NT2/D1 (cell line): ENCODE measurements around the gene LIPC.

Experiments used
- DNase-seq: peaks from one replicate; pipeline ENCODE4 v3.0.0-alpha.2; 2011; ENCODE audit warnings: low read depth, low spot score
- H3K27me3 ChIP-seq: 2 replicates; pipeline ENCODE4 v1.6.0; 2011; ENCODE audit warnings: mild to moderate bottlenecking; ENCODE audit not compliant: insufficient read length, insufficient read depth
- H3K36me3 ChIP-seq: 2 replicates; pipeline ENCODE4 v1.6.1; 2011; ENCODE audit warnings: mild to moderate bottlenecking, low read length, mixed read lengths; ENCODE audit not compliant: insufficient read depth, insufficient read length
- H3K4me1 ChIP-seq: 2 replicates; pipeline ENCODE4 v1.5.1; 2011; ENCODE audit not compliant: insufficient read depth, insufficient read length
- H3K4me3 ChIP-seq: 2 replicates; pipeline ENCODE4 v1.5.1; 2011; ENCODE audit warnings: low read depth; ENCODE audit not compliant: insufficient read length
- H3K9ac ChIP-seq: 2 replicates; pipeline ENCODE4 v1.6.0; 2011; ENCODE audit warnings: low read depth; ENCODE audit not compliant: insufficient read length
- H3K9me3 ChIP-seq: 2 replicates; pipeline ENCODE4 v1.5.1; 2011; ENCODE audit warnings: mild to moderate bottlenecking, low read length; ENCODE audit not compliant: insufficient read depth
- SUZ12 ChIP-seq: IDR thresholded peaks from 2 replicates; pipeline ENCODE4 v1.6.1; 2011; ENCODE audit not compliant: insufficient read length, insufficient read depth; ENCODE audit errors: extremely low read depth
- YY1 ChIP-seq: IDR thresholded peaks from 2 replicates; pipeline ENCODE4 v1.6.1; 2011; ENCODE audit not compliant: insufficient read length, insufficient read depth
- ZNF274 ChIP-seq: IDR thresholded peaks from 2 replicates; pipeline ENCODE4 v1.6.1; 2011; ENCODE audit warnings: mild to moderate bottlenecking, low read depth, low read length

The LIPC gene

GRCh38 chr15:58588096-58588495 is 156.3 kb downstream of the LIPC start:
- DNase-seq: no peak
- no peak overlapping the region for H3K9ac ChIP-seq
- TF ChIP-seq SUZ12 (no peak), YY1 (no peak), ZNF274 (no peak)
- no peaks in the 10 kb centered on the region; the same call in 1 of the 2 replicates for H3K9me3 ChIP-seq
- no peaks in the 10 kb centered on the region for H3K27me3 ChIP-seq
- H3K4me1 ChIP-seq: no peaks in the 10 kb centered on the region
- no peak overlapping the region for H3K4me3 ChIP-seq
- no peaks in the 10 kb centered on the region for H3K36me3 ChIP-seq

- H3K4me1 ChIP-seq: no peaks in the 10 kb centered on the region
- H3K36me3 ChIP-seq: peaks cover 5% of the 10 kb centered on the region
- DNase-seq: no peak
- no peaks in the 10 kb centered on the region for H3K27me3 ChIP-seq
- H3K4me3 ChIP-seq: no peak overlapping the region
- no peak overlapping the region for H3K9ac ChIP-seq
- H3K9me3 ChIP-seq: no peaks in the 10 kb centered on the region
- TF ChIP-seq ZNF274 (no peak), YY1 (no peak), SUZ12 (no peak)
Measured at GRCh38 chr15:58589047-58589446, 157.3 kb downstream of the LIPC start.

GRCh38 chr15:58590236-58590635 is 158.4 kb downstream of the LIPC start:
- DNase-seq: no peak
- Histone ChIP-seq H3K4me3 (no peak overlapping the region), H3K27me3 (no peaks in the 10 kb centered on the region), H3K4me1 (no peaks in the 10 kb centered on the region), H3K9me3 (no peaks in the 10 kb centered on the region), H3K9ac (no peak overlapping the region), H3K36me3 (peaks cover 5% of the 10 kb centered on the region)
- TF ChIP-seq YY1 (no peak), ZNF274 (no peak), SUZ12 (no peak)

- H3K9me3 ChIP-seq: no peaks in the 10 kb centered on the region
- TF ChIP-seq ZNF274: no peak
- no peak for DNase-seq
Measured at GRCh38 chr15:58590926-58591325, 159.1 kb downstream of the LIPC start.

GRCh38 chr15:58593870-58594269 is 162.1 kb downstream of the LIPC start:
- H3K27me3 ChIP-seq: no peaks in the 10 kb centered on the region
- H3K9me3 ChIP-seq: no peaks in the 10 kb centered on the region
- H3K4me1 ChIP-seq: no peaks in the 10 kb centered on the region
- H3K4me3 ChIP-seq: no peak overlapping the region
- no peak overlapping the region for H3K9ac ChIP-seq
- peaks cover 13% of the 10 kb centered on the region for H3K36me3 ChIP-seq
- TF ChIP-seq ZNF274 (no peak), SUZ12 (no peak), YY1 (no peak)
- no peak for DNase-seq

More at GRCh38 chr15:58590926-58591325, 159.1 kb downstream of the LIPC start:
- Histone ChIP-seq H3K4me3 (no peak overlapping the region), H3K9ac (no peak overlapping the region), H3K27me3 (no peaks in the 10 kb centered on the region), H3K36me3 (peaks cover 5% of the 10 kb centered on the region), H3K4me1 (no peaks in the 10 kb centered on the region)

GRCh38 chr15:58594898-58595297 is 163.1 kb downstream of the LIPC start:
- no peaks in the 10 kb centered on the region for H3K27me3 ChIP-seq

GRCh38 chr15:58595516-58596263 is 163.9 kb downstream of the LIPC start:
- Histone ChIP-seq H3K36me3 (peaks cover 13% of the 10 kb centered on the region), H3K9me3 (no peaks in the 10 kb centered on the region), H3K4me1 (no peaks in the 10 kb centered on the region), H3K9ac (no peak overlapping the region), H3K27me3 (no peaks in the 10 kb centered on the region), H3K4me3 (no peak overlapping the region)
- TF ChIP-seq YY1 (no peak), ZNF274 (no peak), SUZ12 (no peak)
- no peak for DNase-seq

More at GRCh38 chr15:58594898-58595297, 163.1 kb downstream of the LIPC start:
- no peak overlapping the region for H3K4me3 ChIP-seq
- no peaks in the 10 kb centered on the region for H3K9me3 ChIP-seq
- H3K36me3 ChIP-seq: peaks cover 13% of the 10 kb centered on the region
- DNase-seq: no peak
- TF ChIP-seq YY1 (no peak), ZNF274 (no peak), SUZ12 (no peak)
- H3K4me1 ChIP-seq: no peaks in the 10 kb centered on the region
- H3K9ac ChIP-seq: no peak overlapping the region
